Measurements from ENCODE around the gene TRAPPC12.

TRAPPC12 gene

GRCh38 chr2:3388412-3388738 lies 8.9 kb downstream of the TRAPPC12 start:
- peaks cover 12% of the 10 kb centered on the region for H3K4me1 Mint-ChIP-seq
- peaks cover 54% of the 10 kb centered on the region for H3K36me3 Mint-ChIP-seq
- no peaks in the 10 kb centered on the region for H3K27me3 Mint-ChIP-seq

GRCh38 chr2:3389193-3389592 lies 9.7 kb downstream of the TRAPPC12 start:
- H3K27me3 Mint-ChIP-seq = no peaks in the 10 kb centered on the region
- H3K4me1 Mint-ChIP-seq = peaks cover 12% of the 10 kb centered on the region
- H3K27ac Mint-ChIP-seq = no peak overlapping the region
- no peak for ATAC-seq
- H3K4me3 Mint-ChIP-seq = no peak overlapping the region
- H3K9me3 Mint-ChIP-seq = no peaks in the 10 kb centered on the region
- H3K36me3 Mint-ChIP-seq = peaks cover 63% of the 10 kb centered on the region

More at GRCh38 chr2:3388412-3388738, 8.9 kb downstream of the TRAPPC12 start:
- no peak for ATAC-seq
- H3K27ac Mint-ChIP-seq = no peak overlapping the region
- no peaks in the 10 kb centered on the region for H3K9me3 Mint-ChIP-seq
- H3K4me3 Mint-ChIP-seq = no peak overlapping the region

- no peak overlapping the region for H3K4me3 Mint-ChIP-seq
- peaks cover 12% of the 10 kb centered on the region for H3K4me1 Mint-ChIP-seq
- no peak for ATAC-seq
- H3K27ac Mint-ChIP-seq = no peak overlapping the region
- H3K9me3 Mint-ChIP-seq = no peaks in the 10 kb centered on the region
- no peaks in the 10 kb centered on the region for H3K27me3 Mint-ChIP-seq
- peaks cover 71% of the 10 kb centered on the region for H3K36me3 Mint-ChIP-seq
Measured at GRCh38 chr2:3390041-3390440, 10.5 kb downstream of the TRAPPC12 start.

- peaks cover 4% of the 10 kb centered on the region for H3K9me3 Mint-ChIP-seq
- no peak overlapping the region for H3K4me3 Mint-ChIP-seq
- no peak overlapping the region for H3K27ac Mint-ChIP-seq
- peaks cover 89% of the 10 kb centered on the region for H3K36me3 Mint-ChIP-seq
- ATAC-seq = no peak
- no peaks in the 10 kb centered on the region for H3K27me3 Mint-ChIP-seq
- peaks cover 16% of the 10 kb centered on the region for H3K4me1 Mint-ChIP-seq
Measured at GRCh38 chr2:3392216-3392615, 12.7 kb downstream of the TRAPPC12 start.

GRCh38 chr2:3396920-3397559 lies 17.5 kb downstream of the TRAPPC12 start:
- peaks cover 7% of the 10 kb centered on the region for H3K9me3 Mint-ChIP-seq
- H3K27ac Mint-ChIP-seq = no peak overlapping the region
- H3K27me3 Mint-ChIP-seq = no peaks in the 10 kb centered on the region
- peaks cover 87% of the 10 kb centered on the region for H3K36me3 Mint-ChIP-seq
- peaks cover 14% of the 10 kb centered on the region for H3K4me1 Mint-ChIP-seq
- peak; percentile 55 for ATAC-seq
- H3K4me3 Mint-ChIP-seq = no peak overlapping the region

- Mint-ChIP-seq H3K9me3 (peaks cover 7% of the 10 kb centered on the region), H3K27ac (peak overlapping the region; percentile 37), H3K4me1 (peaks cover 19% of the 10 kb centered on the region), H3K4me3 (no peak overlapping the region), H3K27me3 (no peaks in the 10 kb centered on the region), H3K36me3 (peaks cover 71% of the 10 kb centered on the region)
- ATAC-seq = no peak
Measured at GRCh38 chr2:3398857-3399256, 19.4 kb downstream of the TRAPPC12 start.

- H3K36me3 Mint-ChIP-seq = peaks cover 71% of the 10 kb centered on the region
- no peak overlapping the region for H3K4me3 Mint-ChIP-seq
- H3K27me3 Mint-ChIP-seq = no peaks in the 10 kb centered on the region
- peaks cover 24% of the 10 kb centered on the region for H3K4me1 Mint-ChIP-seq
- H3K27ac Mint-ChIP-seq = no peak overlapping the region
- no peak for ATAC-seq
- H3K9me3 Mint-ChIP-seq = peaks cover 7% of the 10 kb centered on the region
Measured at GRCh38 chr2:3399381-3399780, 19.9 kb downstream of the TRAPPC12 start.

- ATAC-seq = no peak
- Mint-ChIP-seq H3K27me3 (no peaks in the 10 kb centered on the region), H3K4me1 (peaks cover 28% of the 10 kb centered on the region), H3K36me3 (peaks cover 71% of the 10 kb centered on the region), H3K9me3 (peaks cover 7% of the 10 kb centered on the region), H3K4me3 (no peak overlapping the region), H3K27ac (peak overlapping the region; percentile 63)
Measured at GRCh38 chr2:3399829-3400228, 20.3 kb downstream of the TRAPPC12 start.

- Mint-ChIP-seq H3K36me3 (peaks cover 42% of the 10 kb centered on the region), H3K4me3 (no peak overlapping the region), H3K9me3 (no peaks in the 10 kb centered on the region), H3K27me3 (no peaks in the 10 kb centered on the region), H3K27ac (peak overlapping the region; percentile 69), H3K4me1 (peaks cover 29% of the 10 kb centered on the region)
- peak; percentile 86 for ATAC-seq
Measured at GRCh38 chr2:3403587-3404334, 24.3 kb downstream of the TRAPPC12 start.

- H3K27ac Mint-ChIP-seq = peak overlapping the region; percentile 69
Measured at GRCh38 chr2:3404349-3404894, 24.9 kb downstream of the TRAPPC12 start.

GRCh38 chr2:3405307-3405706 lies 25.8 kb downstream of the TRAPPC12 start:
- Mint-ChIP-seq H3K36me3 (peaks cover 41% of the 10 kb centered on the region), H3K4me1 (peaks cover 36% of the 10 kb centered on the region), H3K4me3 (no peak overlapping the region), H3K9me3 (no peaks in the 10 kb centered on the region), H3K27me3 (no peaks in the 10 kb centered on the region), H3K27ac (no peak overlapping the region)
- ATAC-seq = no peak

More at GRCh38 chr2:3404349-3404894, 24.9 kb downstream of the TRAPPC12 start:
- no peak for ATAC-seq
- Mint-ChIP-seq H3K27me3 (no peaks in the 10 kb centered on the region), H3K36me3 (peaks cover 44% of the 10 kb centered on the region), H3K4me1 (peaks cover 33% of the 10 kb centered on the region), H3K9me3 (no peaks in the 10 kb centered on the region), H3K4me3 (no peak overlapping the region)

GRCh38 chr2:3405876-3406275 lies 26.4 kb downstream of the TRAPPC12 start:
- Mint-ChIP-seq H3K27me3 (no peaks in the 10 kb centered on the region), H3K9me3 (no peaks in the 10 kb centered on the region), H3K36me3 (peaks cover 35% of the 10 kb centered on the region), H3K27ac (no peak overlapping the region), H3K4me1 (peaks cover 33% of the 10 kb centered on the region), H3K4me3 (no peak overlapping the region)
- no peak for ATAC-seq

- Mint-ChIP-seq H3K4me1 (peaks cover 33% of the 10 kb centered on the region), H3K4me3 (no peak overlapping the region), H3K27ac (no peak overlapping the region), H3K36me3 (peaks cover 33% of the 10 kb centered on the region), H3K27me3 (no peaks in the 10 kb centered on the region), H3K9me3 (no peaks in the 10 kb centered on the region)
- no peak for ATAC-seq
Measured at GRCh38 chr2:3406501-3406900, 27.0 kb downstream of the TRAPPC12 start.

GRCh38 chr2:3408781-3409180 lies 29.3 kb downstream of the TRAPPC12 start:
- no peaks in the 10 kb centered on the region for H3K27me3 Mint-ChIP-seq
- H3K4me3 Mint-ChIP-seq = no peak overlapping the region
- peaks cover 27% of the 10 kb centered on the region for H3K4me1 Mint-ChIP-seq
- H3K9me3 Mint-ChIP-seq = no peaks in the 10 kb centered on the region
- no peak overlapping the region for H3K27ac Mint-ChIP-seq
- H3K36me3 Mint-ChIP-seq = peaks cover 38% of the 10 kb centered on the region
- ATAC-seq = no peak

- no peaks in the 10 kb centered on the region for H3K9me3 Mint-ChIP-seq
- H3K4me1 Mint-ChIP-seq = peaks cover 18% of the 10 kb centered on the region
- no peaks in the 10 kb centered on the region for H3K27me3 Mint-ChIP-seq
- no peak overlapping the region for H3K27ac Mint-ChIP-seq
- no peak for ATAC-seq
- no peak overlapping the region for H3K4me3 Mint-ChIP-seq
- peaks cover 38% of the 10 kb centered on the region for H3K36me3 Mint-ChIP-seq
Measured at GRCh38 chr2:3409627-3410170, 30.2 kb downstream of the TRAPPC12 start.

All from stimulated activated memory B cell treated with anti-CD40 and anti-IgM and Interleukin-4, amounts not matched to agents 10 μg/mL and 1 μg/mL and 100 μg/mL, for 72 hours (primary cell).